ENCODE data around the gene PSMG3.
A peak's percentile ranks its signal among the peaks of the same experiment; 100 is the strongest.

Gene PSMG3

GRCh38 chr7:1579481-1580421, 9.9 kb upstream of the PSMG3 start:
- peak; percentile 94 for DNase-seq (ENCODE audit: low spot score)

GRCh38 chr7:1578513-1578912, 8.7 kb upstream of the PSMG3 start:
- DNase-seq (ENCODE audit: low spot score) = no peak

- DNase-seq (ENCODE audit: low spot score) = no peak
Measured at GRCh38 chr7:1576521-1577253, 6.9 kb upstream of the PSMG3 start.

- DNase-seq (ENCODE audit: low spot score) = no peak
Measured at GRCh38 chr7:1575809-1576208, 6.0 kb upstream of the PSMG3 start.

- no peak for DNase-seq (ENCODE audit: low spot score)
Measured at GRCh38 chr7:1572111-1572822, 2.4 kb upstream of the PSMG3 start.

- no peak for DNase-seq (ENCODE audit: low spot score)
Measured at GRCh38 chr7:1569440-1569832, 396 bp downstream of the PSMG3 start.

GRCh38 chr7:1569016-1569415, 816 bp downstream of the PSMG3 start:
- no peak for DNase-seq (ENCODE audit: low spot score)

GRCh38 chr7:1567896-1568510, 1.8 kb downstream of the PSMG3 start:
- no peak for DNase-seq (ENCODE audit: low spot score)

GRCh38 chr7:1567049-1567771, 2.6 kb downstream of the PSMG3 start:
- no peak for DNase-seq (ENCODE audit: low spot score)

GRCh38 chr7:1566687-1567048, 3.2 kb downstream of the PSMG3 start:
- no peak for DNase-seq (ENCODE audit: low spot score)

- DNase-seq (ENCODE audit: low spot score) = no peak
Measured at GRCh38 chr7:1564603-1565022, 5.2 kb downstream of the PSMG3 start.

GRCh38 chr7:1563981-1564602, 5.7 kb downstream of the PSMG3 start:
- no peak for DNase-seq (ENCODE audit: low spot score)

- no peak for DNase-seq (ENCODE audit: low spot score)
Measured at GRCh38 chr7:1562597-1563051, 7.2 kb downstream of the PSMG3 start.

- no peak for DNase-seq (ENCODE audit: low spot score)
Measured at GRCh38 chr7:1562116-1562515, 7.7 kb downstream of the PSMG3 start.

- DNase-seq (ENCODE audit: low spot score) = no peak
Measured at GRCh38 chr7:1561036-1561940, 8.5 kb downstream of the PSMG3 start.

GRCh38 chr7:1560620-1561031, 9.2 kb downstream of the PSMG3 start:
- no peak for DNase-seq (ENCODE audit: low spot score)

GRCh38 chr7:1559626-1560590, 9.9 kb downstream of the PSMG3 start:
- no peak for DNase-seq (ENCODE audit: low spot score)

- no peak for DNase-seq (ENCODE audit: low spot score)
Measured at GRCh38 chr7:1558841-1559625, 10.8 kb downstream of the PSMG3 start.

Measured in HuH-7 (cell line).